GM13977 (cell line): ENCODE results near the gene TFCP2.
A peak's percentile ranks its signal among the peaks of the same experiment; 100 is the strongest.
"Not testable (repeated sequence)": the region's sequence is repeated elsewhere in the genome, so short reads cannot be mapped to it uniquely, and the experiment has no call there.

Source experiments
- DNase-seq: peaks from one replicate; pipeline ENCODE4 v3.0.0; 2012; ENCODE audit warnings: low spot score
- in situ Hi-C: fragments of 300-500 bp; cut with MboI; formaldehyde crosslinking; loops from one replicate; pipeline ENCODE4 v1.12.0; 2022; ENCODE audit warnings: low sequenced_read_pairs, low pct_unique_long_range_greater_than_20kb, mixed read lengths, inconsistent platforms; ENCODE audit not compliant: unreplicated experiment
- TF ChIP-seq, protein P1 (sequence below): IDR thresholded peaks from 2 replicates; pipeline ENCODE4 v1.5.1; 2012; ENCODE audit warnings: mild to moderate bottlenecking, control low read depth; ENCODE audit not compliant: insufficient read depth; ENCODE audit errors: extremely low read depth, missing control alignments

The TFCP2 gene

DNA sequence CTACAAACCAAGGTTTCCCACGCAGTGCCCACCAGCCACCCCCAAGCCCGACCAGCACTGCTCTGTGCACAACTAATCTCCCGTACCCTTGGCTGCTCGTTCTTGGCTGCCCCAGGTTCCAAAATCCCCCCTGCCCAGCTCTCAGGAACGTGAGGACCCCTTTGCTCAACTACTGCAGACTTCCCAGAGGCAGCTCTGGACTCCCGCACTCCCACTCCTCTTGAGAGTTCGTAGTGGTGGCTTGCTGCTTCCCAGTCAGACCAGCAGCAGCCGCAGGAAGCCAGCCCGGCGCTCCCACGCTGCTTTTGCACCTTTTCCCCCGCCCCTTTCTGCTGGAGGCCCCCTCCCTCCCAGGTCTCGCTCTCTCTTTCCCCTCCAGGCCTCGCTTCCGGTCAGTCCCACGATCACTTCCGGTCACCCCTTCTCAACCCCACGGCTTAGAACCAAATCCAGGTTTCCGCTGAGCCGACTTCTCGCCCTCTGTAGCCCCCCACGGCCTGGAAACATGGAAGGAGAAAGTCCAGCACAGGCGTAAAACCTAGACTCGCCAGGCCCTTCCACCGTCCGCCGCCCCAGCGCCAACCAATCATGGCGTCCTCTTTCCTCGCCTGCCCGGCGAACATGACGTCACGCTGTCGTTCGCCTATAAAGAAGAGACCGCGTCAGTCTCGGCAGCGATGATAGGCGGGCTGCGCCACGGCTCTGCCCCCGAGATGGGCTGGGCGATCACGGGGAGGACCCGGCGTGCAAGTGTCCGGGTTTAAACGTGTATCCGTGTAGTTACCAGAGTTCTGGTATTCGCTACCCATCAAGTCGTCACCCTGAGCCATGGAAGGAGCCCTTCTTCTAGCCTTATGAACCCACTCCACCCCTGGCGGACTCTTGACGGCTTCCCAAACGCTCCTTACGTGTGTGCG, at the start of gene TFCP2:
TFCP2 (minus strand) TSS at position 621 of the 917 bp plus-strand sequence. CDS start 713 bp downstream, outside the sequence.
- DNase-seq: peak; percentile 92
- in situ Hi-C loops: no loop called here
- TF ChIP-seq, protein P1, sequence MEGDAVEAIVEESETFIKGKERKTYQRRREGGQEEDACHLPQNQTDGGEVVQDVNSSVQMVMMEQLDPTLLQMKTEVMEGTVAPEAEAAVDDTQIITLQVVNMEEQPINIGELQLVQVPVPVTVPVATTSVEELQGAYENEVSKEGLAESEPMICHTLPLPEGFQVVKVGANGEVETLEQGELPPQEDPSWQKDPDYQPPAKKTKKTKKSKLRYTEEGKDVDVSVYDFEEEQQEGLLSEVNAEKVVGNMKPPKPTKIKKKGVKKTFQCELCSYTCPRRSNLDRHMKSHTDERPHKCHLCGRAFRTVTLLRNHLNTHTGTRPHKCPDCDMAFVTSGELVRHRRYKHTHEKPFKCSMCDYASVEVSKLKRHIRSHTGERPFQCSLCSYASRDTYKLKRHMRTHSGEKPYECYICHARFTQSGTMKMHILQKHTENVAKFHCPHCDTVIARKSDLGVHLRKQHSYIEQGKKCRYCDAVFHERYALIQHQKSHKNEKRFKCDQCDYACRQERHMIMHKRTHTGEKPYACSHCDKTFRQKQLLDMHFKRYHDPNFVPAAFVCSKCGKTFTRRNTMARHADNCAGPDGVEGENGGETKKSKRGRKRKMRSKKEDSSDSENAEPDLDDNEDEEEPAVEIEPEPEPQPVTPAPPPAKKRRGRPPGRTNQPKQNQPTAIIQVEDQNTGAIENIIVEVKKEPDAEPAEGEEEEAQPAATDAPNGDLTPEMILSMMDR: no peak

DNA sequence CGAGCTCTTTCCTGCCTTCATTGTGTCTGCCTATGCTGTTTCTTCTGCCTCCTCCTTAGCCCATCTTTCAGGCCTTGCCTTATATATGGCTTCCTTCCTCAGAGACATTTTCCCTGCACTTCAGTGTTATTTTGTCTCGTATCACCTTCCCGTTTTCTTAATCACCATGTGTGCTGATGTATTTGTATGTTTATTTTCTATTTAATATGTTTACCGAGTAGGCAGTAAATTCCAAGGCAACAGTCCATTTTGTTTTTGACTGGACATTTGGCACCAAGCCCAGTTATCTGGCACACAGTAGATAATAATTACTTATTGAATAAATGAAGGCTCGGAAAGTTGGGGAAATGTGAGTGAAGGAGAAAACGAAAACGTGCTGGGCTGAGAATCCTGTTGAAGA, 49.5 kb upstream of the TFCP2 start:
- DNase-seq: no peak
- TF ChIP-seq, protein P1: no peak
- in situ Hi-C loops: no loop called here

DNA sequence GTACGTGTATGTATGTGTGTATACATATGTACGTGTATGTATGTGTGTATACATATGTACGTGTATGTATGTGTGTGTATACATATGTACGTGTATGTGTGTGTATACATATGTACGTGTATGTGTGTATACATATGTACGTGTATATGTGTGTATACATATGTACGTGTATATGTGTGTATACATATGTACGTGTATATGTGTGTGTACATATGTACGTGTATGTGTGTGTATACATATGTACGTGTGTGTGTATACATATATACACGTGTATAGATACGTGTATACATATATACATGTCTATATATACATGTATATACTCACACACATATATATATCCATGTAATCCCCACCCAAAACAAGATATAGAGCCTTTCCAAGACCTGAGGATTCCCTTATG, 46.9 kb upstream of the TFCP2 start:
- DNase-seq, in situ Hi-C loops: not testable (repeated sequence)

- in situ Hi-C loops: no loop called here
- DNase-seq: no peak
These were observed 46.4 kb upstream of the TFCP2 start for GRCh38 chr12:51219322-51219721.

GRCh38 chr12:51218607-51219161, 45.7 kb upstream of the TFCP2 start:
- TF ChIP-seq, protein P1: no peak
- in situ Hi-C loops: no loop called here
- DNase-seq: no peak

More at GRCh38 chr12:51219322-51219721, 46.4 kb upstream of the TFCP2 start:
- TF ChIP-seq, protein P1: no peak

DNA sequence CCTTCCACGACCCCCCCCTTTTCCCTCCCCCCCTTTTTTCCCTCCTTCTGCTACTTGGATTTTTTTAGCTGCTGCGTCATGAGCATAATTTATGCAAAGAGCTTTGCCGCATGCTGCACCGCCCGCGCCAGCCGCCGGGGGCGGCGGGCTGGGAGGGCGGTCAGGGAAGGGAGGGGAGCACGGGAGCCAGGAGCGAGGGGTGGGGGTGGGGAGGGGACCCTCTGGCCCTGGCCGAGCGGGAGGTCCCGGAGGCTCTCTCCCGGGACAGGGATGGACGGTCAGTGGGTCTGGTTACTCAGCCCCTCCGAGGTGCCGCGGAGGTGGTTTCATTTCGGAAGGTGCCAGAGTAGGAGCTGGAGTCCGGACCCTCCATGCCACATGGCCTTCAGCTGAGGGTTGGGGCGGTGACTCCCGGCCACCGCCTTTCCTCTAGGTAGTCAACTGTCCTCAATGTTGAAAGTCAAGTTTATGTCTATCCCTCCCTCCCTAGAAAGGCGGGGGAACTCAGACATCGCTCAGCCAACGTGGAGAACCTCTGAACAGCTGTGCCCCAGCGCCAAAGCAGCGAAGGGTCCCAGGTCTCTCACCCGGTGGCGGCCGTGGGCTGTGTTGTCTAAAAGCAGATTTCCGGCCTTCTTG, 45.2 kb upstream of the TFCP2 start, which contains the start of gene POU6F1:
POU6F1 (minus strand) TSS at position 95 of the 639 bp plus-strand sequence. CDS start 11,226 bp downstream, outside the sequence.
- in situ Hi-C loops: no loop called here
- TF ChIP-seq, protein P1: peak; percentile 23
- peak; percentile 90 for DNase-seq
